Hepatocyte (in vitro differentiated cells): ENCODE measurements around the gene MYEOV. TPM values are rescaled to one million over a fixed set of nuclear protein-coding genes. Genes with fewer than 3 reads are reported as not detected.

Experiments used
- DNase-seq: peaks from one replicate; pipeline ENCODE4 v3.0.0-alpha.2; 2016; ENCODE audit warnings: low spot score
- H2AFZ ChIP-seq: fragments of 200-600 bp; sonication (generic); 2 replicates; pipeline ENCODE4 v1.6.0; 2016; ENCODE audit warnings: antibody characterized with exemption, mild to moderate bottlenecking
- H3K27ac ChIP-seq: fragments of 200-600 bp; sonication (generic); 2 replicates; pipeline ENCODE4 v1.5.1; 2016; ENCODE audit warnings: mild to moderate bottlenecking
- H3K27me3 ChIP-seq: fragments of 200-600 bp; sonication (generic); 2 replicates; pipeline ENCODE4 v1.6.1; 2016
- H3K36me3 ChIP-seq: fragments of 200-600 bp; sonication (generic); replicated peaks from 2 replicates; pipeline ENCODE4 v1.5.1; 2016; ENCODE audit warnings: low read depth; ENCODE audit not compliant: insufficient read depth
- H3K4me1 ChIP-seq: fragments of 200-600 bp; sonication (generic); 2 replicates; pipeline ENCODE4 v1.5.1; 2016; ENCODE audit warnings: mild to moderate bottlenecking, moderate library complexity; ENCODE audit not compliant: insufficient read depth
- H3K4me2 ChIP-seq: fragments of 200-600 bp; sonication (generic); 2 replicates; pipeline ENCODE4 v1.6.0; 2016
- H3K4me3 ChIP-seq: fragments of 200-600 bp; sonication (generic); 2 replicates; pipeline ENCODE4 v1.5.1; 2016; ENCODE audit warnings: mild to moderate bottlenecking
- H3K79me2 ChIP-seq: fragments of 200-600 bp; sonication (generic); 2 replicates; pipeline ENCODE4 v1.6.0; 2017; ENCODE audit warnings: mild to moderate bottlenecking
- H3K9me2 ChIP-seq: fragments of 200-600 bp; sonication (generic); replicated peaks from 2 replicates; pipeline ENCODE4 v1.6.0; 2017; ENCODE audit warnings: mild to moderate bottlenecking; ENCODE audit not compliant: insufficient read depth
- H3K9me3 ChIP-seq: fragments of 200-600 bp; sonication (generic); 2 replicates; pipeline ENCODE4 v1.5.1; 2016; ENCODE audit warnings: low read depth, mild to moderate bottlenecking
- H4K20me1 ChIP-seq: fragments of 200-600 bp; sonication (generic); 2 replicates; pipeline ENCODE4 v1.6.0; 2016; ENCODE audit warnings: mild to moderate bottlenecking; ENCODE audit not compliant: insufficient read depth, poor library complexity, severe bottlenecking
- CTCF ChIP-seq: fragments of 200-600 bp; sonication (generic); IDR thresholded peaks from 2 replicates; pipeline ENCODE4 v1.5.1; 2016; ENCODE audit warnings: antibody characterized with exemption, mild to moderate bottlenecking; ENCODE audit not compliant: poor library complexity
- EZH2 ChIP-seq: fragments of 200-600 bp; sonication (generic); IDR thresholded peaks from 2 replicates; pipeline ENCODE4 v1.6.1; 2016; ENCODE audit warnings: antibody characterized with exemption, mild to moderate bottlenecking, borderline replicate concordance
- EZH2phosphoT487 ChIP-seq: fragments of 200-600 bp; sonication (generic); IDR thresholded peaks from one replicate; pipeline ENCODE4 v1.6.1; 2018; ENCODE audit warnings: antibody characterized with exemption, mild to moderate bottlenecking, low read depth, moderate library complexity; ENCODE audit not compliant: unreplicated experiment, severe bottlenecking
- WGBS: methylation state at CpG from one replicate; pipeline ENCODE4 v1.1.6; 2016; ENCODE audit warnings: low lambda C conversion rate; ENCODE audit errors: missing lambda C conversion rate; 5-methylcytosine and 5-hydroxymethylcytosine counted together
- polyA plus RNA-seq: library from polyadenylated mRNA; unstranded; fragments of >200 nt; fragmentation: Nextera tagmentation; extraction: Ambion mirVana; gene quantifications from 2 replicates; pipeline ENCODE4 v1.2.1, GENCODE V29; 2016
- total RNA-seq: library from RNA; depleted of rRNA; stranded (reverse); fragments of >200 nt; gene quantifications from 2 replicates; pipeline ENCODE4 v1.2.3, GENCODE V29; 2014

The MYEOV gene
- total and polyA plus RNA-seq, 2 experiments from 2014 or later: not detected

- H3K36me3 ChIP-seq: no peaks in the 10 kb centered on the region
- H2AFZ ChIP-seq: no peak overlapping the region
- DNase-seq: no peak
- WGBS: 86% methylated on average over 4 of the region's 4 CpGs
- TF ChIP-seq CTCF: no peak
- TF ChIP-seq EZH2: no peak
- TF ChIP-seq EZH2phosphoT487: no peak
- H3K9me2 ChIP-seq: no peaks in the 10 kb centered on the region
- no peak overlapping the region for H3K4me3 ChIP-seq
- H3K79me2 ChIP-seq: no peaks in the 10 kb centered on the region
- no peak overlapping the region for H3K27ac ChIP-seq
- no peak overlapping the region for H3K4me2 ChIP-seq
- H3K9me3 ChIP-seq: no peaks in the 10 kb centered on the region
- no peaks in the 10 kb centered on the region for H3K4me1 ChIP-seq
- no peaks in the 10 kb centered on the region for H3K27me3 ChIP-seq
- no peaks in the 10 kb centered on the region for H4K20me1 ChIP-seq
Observed at GRCh38 chr11:69264486-69264885, 29.5 kb upstream of the MYEOV start.

GRCh38 chr11:69265210-69265609, 28.7 kb upstream of the MYEOV start:
- no peaks in the 10 kb centered on the region for H3K27me3 ChIP-seq
- DNase-seq: no peak
- no peak overlapping the region for H3K27ac ChIP-seq
- H3K9me3 ChIP-seq: no peaks in the 10 kb centered on the region
- H3K79me2 ChIP-seq: no peaks in the 10 kb centered on the region
- H3K4me2 ChIP-seq: no peak overlapping the region
- no peaks in the 10 kb centered on the region for H3K4me1 ChIP-seq
- H3K4me3 ChIP-seq: no peak overlapping the region
- H3K36me3 ChIP-seq: no peaks in the 10 kb centered on the region
- no peak for TF ChIP-seq EZH2
- TF ChIP-seq CTCF: no peak
- WGBS: 89% methylated on average over 6 of the region's 6 CpGs
- H2AFZ ChIP-seq: no peak overlapping the region
- H3K9me2 ChIP-seq: no peaks in the 10 kb centered on the region
- H4K20me1 ChIP-seq: no peaks in the 10 kb centered on the region

- no peak for DNase-seq
- 89% methylated on average over 11 of the region's 11 CpGs for WGBS
- no peak overlapping the region for H3K27ac ChIP-seq
- no peaks in the 10 kb centered on the region for H3K9me3 ChIP-seq
- no peaks in the 10 kb centered on the region for H3K27me3 ChIP-seq
- H3K4me2 ChIP-seq: no peak overlapping the region
- no peaks in the 10 kb centered on the region for H4K20me1 ChIP-seq
- H3K4me1 ChIP-seq: no peaks in the 10 kb centered on the region
- no peak overlapping the region for H3K4me3 ChIP-seq
- no peak overlapping the region for H2AFZ ChIP-seq
- H3K9me2 ChIP-seq: no peaks in the 10 kb centered on the region
- no peaks in the 10 kb centered on the region for H3K36me3 ChIP-seq
- TF ChIP-seq EZH2phosphoT487 (no peak), EZH2 (no peak), CTCF (no peak)
- no peaks in the 10 kb centered on the region for H3K79me2 ChIP-seq
Observed at GRCh38 chr11:69265911-69266510, 27.9 kb upstream of the MYEOV start.

GRCh38 chr11:69267395-69267805, 26.6 kb upstream of the MYEOV start:
- Histone ChIP-seq H3K36me3 (no peaks in the 10 kb centered on the region), H4K20me1 (no peaks in the 10 kb centered on the region), H3K79me2 (no peaks in the 10 kb centered on the region), H3K4me2 (no peak overlapping the region), H2AFZ (no peak overlapping the region), H3K9me2 (no peaks in the 10 kb centered on the region), H3K27ac (no peak overlapping the region), H3K4me3 (no peak overlapping the region), H3K4me1 (no peaks in the 10 kb centered on the region), H3K27me3 (no peaks in the 10 kb centered on the region), H3K9me3 (no peaks in the 10 kb centered on the region)
- TF ChIP-seq EZH2: no peak
- no peak for TF ChIP-seq EZH2phosphoT487
- TF ChIP-seq CTCF: no peak
- whole genome bisulfite sequencing: 81% methylated on average over 12 of the region's 12 CpGs
- DNase-seq: no peak
